Vagina (tissue), 2 donors: ENCODE measurements around the gene CASP6. TPM values are rescaled to one million over a fixed set of nuclear protein-coding genes. Genes with fewer than 3 reads are reported as not detected.

Experiments
- DNase-seq, 2 donors: peaks; one replicate each; pipeline ENCODE4 v3.0.0-alpha.2; 2017; ENCODE audit errors: extremely low spot score in 2 of 2
- H3K27ac ChIP-seq: fragments of 200-600 bp; sonication (generic); one replicate; pipeline ENCODE4 v1.5.1; 2019
- H3K27me3 ChIP-seq: fragments of 200-600 bp; sonication (generic); one replicate; pipeline ENCODE4 v1.5.1; 2019
- H3K36me3 ChIP-seq, 2 donors: fragments of 200-600 bp; sonication (generic); one replicate each; pipeline ENCODE4 v1.5.1; 2017 to 2019
- H3K4me1 ChIP-seq: fragments of 200-600 bp; sonication (generic); one replicate; pipeline ENCODE4 v1.5.1; 2019
- H3K4me3 ChIP-seq, 2 donors: fragments of 200-600 bp; sonication (generic); 1 replicate in 1 of 2; 2 replicates in 1 of 2; pipeline ENCODE4 v1.5.1; 2016 to 2019
- H3K9me3 ChIP-seq: fragments of 200-600 bp; sonication (generic); one replicate; pipeline ENCODE4 v1.5.1; 2019
- POLR2A ChIP-seq, 2 donors: fragments of 450-650 bp; IDR thresholded peaks; one replicate each; pipeline ENCODE4 v1.6.1; 2017; ENCODE audit warnings: antibody characterized with exemption in 2 of 2, mild to moderate bottlenecking in 2 of 2, moderate library complexity in 2 of 2
- POLR2AphosphoS5 ChIP-seq, 2 donors: sonication (generic); formaldehyde crosslinking; IDR thresholded peaks; one replicate each; pipeline ENCODE4 v1.9.0; 2017; ENCODE audit warnings: antibody characterized with exemption in 2 of 2, mild to moderate bottlenecking in 2 of 2, low read depth in 1 of 2; ENCODE audit not compliant: insufficient read depth in 1 of 2
- intact Hi-C: fragments of 100-400 bp; cut with DNase I; formaldehyde crosslinking; loops from one replicate; pipeline ENCODE4 v1.15.1; 2023
- total RNA-seq: library from RNA; depleted of rRNA; stranded (reverse); fragments of >200 nt; gene quantifications from one replicate; pipeline ENCODE4 v1.2.3, GENCODE V29; 2016
- TF ChIP-seq, protein P1 (sequence below), 3 experiments: fragments of 450-650 bp in 2 of 3; fragments of 200-600 bp in 1 of 3; sonication (generic) in 1 of 3; IDR thresholded peaks; one replicate each; pipeline ENCODE4 v1.5.1; 2017 to 2019; ENCODE audit warnings: antibody characterized with exemption in 3 of 3, mild to moderate bottlenecking in 2 of 3, moderate library complexity in 2 of 3

CASP6 gene
- total RNA-seq, 1 donor from 2014 or later, result 7.9 TPM

DNA sequence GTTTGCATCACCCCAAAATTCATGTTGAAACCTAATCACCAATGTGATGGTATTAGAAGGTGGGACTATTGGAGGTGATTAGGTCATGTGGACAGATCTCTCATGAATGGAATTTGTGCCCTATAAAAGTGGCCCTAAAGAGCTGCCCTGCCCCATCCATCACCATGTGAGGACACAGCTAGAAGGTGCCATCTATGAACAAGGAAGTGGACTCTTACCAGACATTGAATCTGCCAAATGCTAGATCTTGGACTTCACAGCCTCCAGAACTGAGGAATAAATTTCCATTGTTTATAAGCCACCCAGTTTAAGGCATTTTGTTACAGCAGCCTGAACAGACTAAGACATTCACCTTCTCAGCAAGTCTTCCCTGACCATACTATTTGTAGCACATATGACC is 19.1 kb upstream of the CASP6 start:
- TF ChIP-seq, protein P1, sequence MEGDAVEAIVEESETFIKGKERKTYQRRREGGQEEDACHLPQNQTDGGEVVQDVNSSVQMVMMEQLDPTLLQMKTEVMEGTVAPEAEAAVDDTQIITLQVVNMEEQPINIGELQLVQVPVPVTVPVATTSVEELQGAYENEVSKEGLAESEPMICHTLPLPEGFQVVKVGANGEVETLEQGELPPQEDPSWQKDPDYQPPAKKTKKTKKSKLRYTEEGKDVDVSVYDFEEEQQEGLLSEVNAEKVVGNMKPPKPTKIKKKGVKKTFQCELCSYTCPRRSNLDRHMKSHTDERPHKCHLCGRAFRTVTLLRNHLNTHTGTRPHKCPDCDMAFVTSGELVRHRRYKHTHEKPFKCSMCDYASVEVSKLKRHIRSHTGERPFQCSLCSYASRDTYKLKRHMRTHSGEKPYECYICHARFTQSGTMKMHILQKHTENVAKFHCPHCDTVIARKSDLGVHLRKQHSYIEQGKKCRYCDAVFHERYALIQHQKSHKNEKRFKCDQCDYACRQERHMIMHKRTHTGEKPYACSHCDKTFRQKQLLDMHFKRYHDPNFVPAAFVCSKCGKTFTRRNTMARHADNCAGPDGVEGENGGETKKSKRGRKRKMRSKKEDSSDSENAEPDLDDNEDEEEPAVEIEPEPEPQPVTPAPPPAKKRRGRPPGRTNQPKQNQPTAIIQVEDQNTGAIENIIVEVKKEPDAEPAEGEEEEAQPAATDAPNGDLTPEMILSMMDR (IDR thresholded peaks at IDR 0.05), result no peak
- no peak for TF ChIP-seq POLR2AphosphoS5 (IDR thresholded peaks at IDR 0.05; ENCODE audit: insufficient read depth in 1 of 2, low read depth in 1 of 2)
- TF ChIP-seq POLR2A (IDR thresholded peaks at IDR 0.05), result no peak
- DNase-seq, result no peak
- no peak overlapping the region for H3K27ac ChIP-seq
- H3K27me3 ChIP-seq, result no peaks in the 10 kb centered on the region
- H3K4me1 ChIP-seq, result no peaks in the 10 kb centered on the region
- intact Hi-C loops, result no loop called here
- H3K4me3 ChIP-seq, result no peak overlapping the region
- no peaks in the 10 kb centered on the region for H3K9me3 ChIP-seq
- H3K36me3 ChIP-seq, result no peaks in the 10 kb centered on the region

DNA sequence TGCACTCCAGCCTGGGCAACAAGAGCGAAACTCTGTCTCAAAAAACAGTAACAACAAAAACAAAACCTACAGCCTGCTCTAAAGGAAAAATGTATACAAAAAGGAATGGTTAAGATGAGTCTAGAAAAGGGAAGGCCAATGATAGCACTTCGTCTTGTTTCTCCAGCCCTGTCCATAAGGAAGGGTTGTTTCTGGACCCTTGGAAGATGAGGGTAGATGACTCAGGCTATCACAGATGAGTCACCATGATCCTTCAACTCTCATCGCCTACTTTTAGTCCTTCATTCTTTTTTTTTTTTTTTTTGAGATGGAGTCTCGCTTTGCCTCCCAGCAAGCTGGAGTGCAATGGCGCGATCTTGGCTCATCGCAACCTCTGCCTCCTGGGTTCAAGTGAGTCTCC is 17.8 kb upstream of the CASP6 start:
- H3K36me3 ChIP-seq, result peaks cover 0 to 11% of the 10 kb centered on the region in 2 donors
- H3K27ac ChIP-seq, result no peak overlapping the region
- TF ChIP-seq, protein P1 (IDR thresholded peaks at IDR 0.05), result no peak
- no peak for TF ChIP-seq POLR2A (IDR thresholded peaks at IDR 0.05)
- TF ChIP-seq POLR2AphosphoS5 (IDR thresholded peaks at IDR 0.05; ENCODE audit: insufficient read depth in 1 of 2, low read depth in 1 of 2), result no peak
- no peak overlapping the region for H3K4me3 ChIP-seq
- H3K4me1 ChIP-seq, result no peaks in the 10 kb centered on the region
- no peaks in the 10 kb centered on the region for H3K9me3 ChIP-seq
- intact Hi-C loops, result no loop called here
- no peak for DNase-seq
- no peaks in the 10 kb centered on the region for H3K27me3 ChIP-seq

DNA sequence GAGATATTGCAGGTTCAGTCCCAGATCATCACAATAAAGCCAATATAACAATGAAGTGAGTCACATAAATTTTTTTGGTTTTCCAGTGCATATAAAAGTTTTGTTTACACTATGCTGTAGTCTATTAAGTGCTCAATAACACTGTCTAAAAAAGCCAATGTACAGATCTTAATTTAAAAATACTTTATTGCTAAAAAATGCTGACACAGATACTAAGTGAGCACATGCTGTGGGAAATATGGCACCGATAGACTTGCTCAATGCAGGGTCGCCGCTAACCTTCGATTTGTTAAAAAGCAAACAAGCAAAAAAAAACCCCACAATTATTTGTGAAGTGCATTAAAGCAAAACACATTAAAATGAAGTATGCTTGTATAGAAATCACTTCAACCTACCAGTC is 16.4 kb upstream of the CASP6 start:
- DNase-seq, result no peak
- Histone ChIP-seq H3K36me3 (peaks cover 0 to 20% of the 10 kb centered on the region in 2 donors), H3K9me3 (no peaks in the 10 kb centered on the region), H3K27ac (no peak overlapping the region), H3K4me1 (no peaks in the 10 kb centered on the region), H3K4me3 (no peak overlapping the region), H3K27me3 (no peaks in the 10 kb centered on the region)
- TF ChIP-seq POLR2A (IDR thresholded peaks at IDR 0.05), result no peak
- TF ChIP-seq, protein P1 (IDR thresholded peaks at IDR 0.05), result no peak
- TF ChIP-seq POLR2AphosphoS5 (IDR thresholded peaks at IDR 0.05; ENCODE audit: insufficient read depth in 1 of 2, low read depth in 1 of 2), result no peak
- intact Hi-C loops, result no loop called here

GRCh38 chr4:109718759-109719158 is 15.5 kb upstream of the CASP6 start:
- Histone ChIP-seq H3K9me3 (no peaks in the 10 kb centered on the region), H3K4me1 (no peaks in the 10 kb centered on the region), H3K27ac (no peak overlapping the region), H3K4me3 (no peak overlapping the region), H3K27me3 (no peaks in the 10 kb centered on the region), H3K36me3 (peaks cover 0 to 23% of the 10 kb centered on the region in 2 donors)
- TF ChIP-seq POLR2AphosphoS5 (IDR thresholded peaks at IDR 0.05; ENCODE audit: insufficient read depth in 1 of 2, low read depth in 1 of 2) (no peak), POLR2A (IDR thresholded peaks at IDR 0.05) (no peak)
- TF ChIP-seq, protein P1 (IDR thresholded peaks at IDR 0.05), result no peak
- intact Hi-C loops, result no loop called here
- DNase-seq, result no peak

- intact Hi-C loops, result no loop called here
- Histone ChIP-seq H3K4me1 (no peaks in the 10 kb centered on the region), H3K36me3 (peaks cover 0 to 23% of the 10 kb centered on the region in 2 donors), H3K9me3 (no peaks in the 10 kb centered on the region), H3K27me3 (no peaks in the 10 kb centered on the region), H3K27ac (no peak overlapping the region), H3K4me3 (no peak overlapping the region)
- no peak for DNase-seq
- TF ChIP-seq POLR2A (IDR thresholded peaks at IDR 0.05), result no peak
- TF ChIP-seq, protein P1 (IDR thresholded peaks at IDR 0.05), result no peak
- TF ChIP-seq POLR2AphosphoS5 (IDR thresholded peaks at IDR 0.05; ENCODE audit: insufficient read depth in 1 of 2, low read depth in 1 of 2), result no peak
Observed at GRCh38 chr4:109713500-109713899, 10.3 kb upstream of the CASP6 start.
